HG03095 (cell line): ENCODE results near the gene SYNJ1.
"Not testable (repeated sequence)": the region's sequence is repeated elsewhere in the genome, so short reads cannot be mapped to it uniquely, and the experiment has no call there.

Experiments used
- ATAC-seq: cut with Tn5 transposase; IDR thresholded peaks from one replicate; pipeline ENCODE4 v1.9.1; 2021; ENCODE audit warnings: moderate library complexity; ENCODE audit not compliant: unreplicated experiment

Gene SYNJ1

DNA sequence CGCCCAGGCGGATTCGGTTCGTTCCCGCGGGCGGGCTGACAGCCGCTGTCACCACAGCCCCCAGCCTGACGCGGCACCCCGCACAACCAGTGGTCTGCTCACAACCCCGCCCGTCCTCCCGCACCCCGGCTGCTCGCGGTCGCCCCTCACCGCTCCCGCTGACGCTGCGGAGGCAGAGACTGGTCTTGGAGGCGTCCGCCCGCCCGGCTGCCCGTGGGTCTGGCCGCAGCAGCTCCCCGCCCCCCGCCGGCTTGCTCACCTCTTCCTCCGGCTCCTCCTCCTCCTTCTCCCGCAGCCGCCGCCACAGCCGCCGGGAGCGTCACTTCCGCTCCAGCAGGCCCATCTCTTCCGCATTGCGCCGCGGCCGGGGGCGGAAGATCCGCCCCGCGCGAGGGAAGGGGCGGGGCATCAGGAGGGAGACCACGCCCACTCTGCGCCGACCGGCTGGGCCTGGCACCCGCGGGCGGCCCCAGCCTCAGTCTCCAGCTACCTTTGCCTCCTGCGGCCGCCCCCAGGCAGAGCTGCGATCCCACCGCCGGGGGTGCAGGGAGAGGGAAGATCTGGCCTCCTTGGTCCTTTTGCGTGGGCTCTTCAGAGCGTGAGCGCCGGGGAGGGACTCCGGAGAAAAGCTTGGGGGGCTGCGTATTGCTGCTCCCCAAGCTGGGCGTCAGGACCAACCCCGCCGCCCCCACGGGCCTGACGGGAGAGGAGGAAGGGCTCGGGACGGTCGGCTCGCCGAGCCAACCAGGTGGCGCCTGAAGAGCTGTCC lies at the start of gene SYNJ1:
Gene SYNJ1, minus strand, starts transcription at position 327 of the 769 bp plus-strand sequence. CDS start 1,118 bp downstream, outside the sequence.
- ATAC-seq = peak; percentile 92

GRCh38 chr21:32777269-32777668 lies 49.5 kb upstream of the SYNJ1 start:
- ATAC-seq = no peak

DNA sequence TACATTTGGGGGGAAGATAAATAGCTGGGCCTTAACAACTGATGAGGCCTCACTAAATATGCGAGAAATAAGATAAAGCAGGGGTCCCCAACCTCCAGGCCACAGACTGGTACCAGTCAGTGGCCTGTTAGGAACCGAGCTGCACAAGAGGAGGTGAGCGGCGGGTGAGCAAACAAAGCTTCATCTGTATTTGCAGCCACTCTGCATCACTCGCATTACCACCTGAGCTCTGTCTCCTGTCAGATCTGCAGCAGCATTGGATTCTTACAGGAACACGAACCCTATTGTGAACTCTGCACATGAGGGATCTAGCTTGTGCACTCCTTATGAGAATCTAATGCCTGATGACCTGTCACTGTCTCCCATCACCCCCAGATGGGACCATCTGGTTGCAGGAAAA lies 48.9 kb upstream of the SYNJ1 start:
- ATAC-seq = no peak

DNA sequence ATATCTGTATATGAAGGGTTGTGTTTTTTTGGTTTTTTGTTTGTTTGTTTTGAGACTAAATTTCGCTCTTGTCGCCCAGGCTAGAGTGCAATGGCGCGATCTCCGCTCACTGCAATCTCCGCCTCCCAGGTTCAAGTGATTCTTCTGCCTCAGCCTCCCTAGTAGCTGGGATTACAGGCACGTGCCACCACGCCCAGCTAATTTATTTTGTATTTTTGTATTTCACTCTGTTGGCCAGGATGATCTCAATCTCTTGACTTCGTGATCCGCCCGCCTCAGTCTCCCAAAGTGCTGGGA lies 45.2 kb upstream of the SYNJ1 start:
- ATAC-seq = not testable (repeated sequence)

GRCh38 chr21:32772281-32773047 lies 44.7 kb upstream of the SYNJ1 start:
- ATAC-seq = no peak

DNA sequence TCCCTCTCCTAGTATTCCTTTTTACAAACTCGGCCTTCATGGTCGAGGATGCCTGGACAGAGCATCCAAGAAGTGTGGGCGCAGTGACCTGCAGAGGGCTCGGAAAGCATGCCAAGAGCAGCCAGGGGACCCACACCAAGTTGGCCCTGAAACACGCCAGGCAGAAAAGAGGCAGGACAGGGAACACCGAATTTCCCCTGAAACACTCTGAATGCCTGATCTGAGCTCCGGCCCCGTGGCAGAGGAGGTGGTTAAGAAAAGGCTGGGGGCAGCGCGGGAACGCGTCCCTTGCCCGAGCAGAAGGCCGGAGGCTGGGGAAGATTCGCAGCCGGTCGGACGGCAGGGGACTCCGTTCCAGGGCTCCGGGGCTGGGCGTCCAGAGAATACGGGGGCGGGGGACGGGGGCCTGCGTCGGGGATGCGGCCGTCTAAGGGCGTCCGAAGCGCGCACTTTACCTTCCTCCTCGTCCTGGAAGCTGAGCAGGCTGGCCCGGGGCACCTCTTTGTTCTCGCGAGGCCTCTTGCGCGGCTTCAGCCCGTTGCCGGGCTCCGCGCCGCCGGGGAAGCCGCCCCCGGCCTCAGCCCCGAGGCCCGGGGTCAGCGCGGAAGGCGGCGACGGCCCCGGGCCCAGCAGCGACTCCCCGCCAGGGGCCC lies 43.2 kb upstream of the SYNJ1 start:
- peak; percentile 29 for ATAC-seq

- ATAC-seq = no peak
Measured at GRCh38 chr21:32768530-32768929, 40.7 kb upstream of the SYNJ1 start.

GRCh38 chr21:32765058-32765457 lies 37.2 kb upstream of the SYNJ1 start:
- ATAC-seq = no peak

DNA sequence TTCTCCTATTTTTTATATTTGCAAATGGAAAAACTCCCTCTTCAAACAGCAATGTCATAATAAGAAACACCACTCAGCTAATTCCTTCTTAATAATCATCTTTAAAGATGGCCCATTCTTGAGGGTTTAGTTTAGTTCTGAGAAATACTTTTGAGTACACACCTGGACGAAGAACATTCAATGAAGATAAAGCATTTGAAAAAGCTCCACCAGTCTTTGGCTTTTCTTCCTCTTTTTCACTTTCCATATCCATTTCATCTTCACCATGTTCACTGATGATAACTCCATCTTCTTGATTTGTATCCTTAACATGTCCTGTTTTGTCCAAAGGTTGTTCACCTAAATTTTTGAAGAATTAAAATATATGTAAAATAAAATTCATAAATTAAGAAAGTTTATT lies 36.4 kb upstream of the SYNJ1 start:
- no peak for ATAC-seq

- ATAC-seq = no peak
Measured at GRCh38 chr21:32757804-32758203, 30.0 kb upstream of the SYNJ1 start.

GRCh38 chr21:32756096-32756495 lies 28.3 kb upstream of the SYNJ1 start:
- ATAC-seq = no peak

GRCh38 chr21:32753818-32754585 lies 26.2 kb upstream of the SYNJ1 start:
- ATAC-seq = no peak

DNA sequence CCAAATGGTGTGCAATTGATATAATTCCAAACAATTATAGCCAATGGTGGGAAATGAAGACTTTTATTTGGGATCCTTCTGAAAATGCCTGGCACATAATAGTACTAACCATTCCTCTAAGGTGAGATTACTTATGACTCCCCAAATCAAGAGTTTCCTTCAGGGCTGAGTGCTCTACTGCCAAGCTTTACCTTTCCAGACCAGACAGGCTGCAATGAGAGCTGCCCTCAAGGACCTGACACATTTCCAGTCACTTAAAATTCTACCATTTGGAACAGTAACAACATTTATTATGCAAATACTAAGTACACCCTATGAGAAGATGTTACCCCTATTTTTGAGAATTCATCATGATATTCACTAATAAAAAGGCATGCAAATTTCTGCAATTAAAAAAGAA lies 22.6 kb upstream of the SYNJ1 start:
- ATAC-seq = no peak

- ATAC-seq = no peak
Measured at GRCh38 chr21:32749662-32750061, 21.8 kb upstream of the SYNJ1 start.

DNA sequence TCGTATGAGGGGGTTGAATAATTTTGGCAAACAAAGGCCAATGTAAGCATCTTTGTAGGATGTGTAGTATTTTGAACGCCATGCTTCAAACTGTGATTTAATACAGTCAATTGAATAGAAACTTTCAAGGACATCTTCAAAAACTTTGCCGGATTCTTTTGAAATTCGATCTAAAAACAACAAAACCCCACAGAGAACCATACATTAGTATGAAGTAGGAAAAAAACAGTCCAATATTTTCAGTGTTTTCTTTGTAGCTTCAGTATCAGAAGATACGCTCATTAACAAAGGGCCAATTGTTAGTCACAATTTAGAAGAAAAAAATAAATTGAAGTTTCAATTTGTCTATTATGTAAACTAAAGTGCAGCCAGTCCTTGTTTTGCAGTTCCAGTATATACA lies 20.7 kb upstream of the SYNJ1 start:
- ATAC-seq = no peak

DNA sequence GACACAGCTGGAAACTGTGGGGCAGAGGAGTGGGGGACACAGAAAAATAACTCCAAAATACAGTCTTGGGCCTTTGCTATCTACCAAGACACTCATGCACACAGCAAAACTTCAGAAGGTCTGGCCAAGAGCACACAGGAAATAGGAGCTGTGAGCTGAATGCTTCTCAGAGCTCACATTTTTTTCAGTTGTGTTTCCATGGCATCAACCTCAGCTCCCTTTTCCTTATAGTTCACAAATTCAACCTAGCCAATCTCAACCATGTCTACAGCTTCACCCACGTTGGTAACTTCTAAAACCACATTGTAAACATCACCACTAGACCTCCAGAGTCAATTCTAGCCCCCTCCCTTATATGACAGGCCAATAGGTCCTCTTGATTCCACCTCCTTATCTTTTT lies 19.6 kb upstream of the SYNJ1 start:
- ATAC-seq = no peak

DNA sequence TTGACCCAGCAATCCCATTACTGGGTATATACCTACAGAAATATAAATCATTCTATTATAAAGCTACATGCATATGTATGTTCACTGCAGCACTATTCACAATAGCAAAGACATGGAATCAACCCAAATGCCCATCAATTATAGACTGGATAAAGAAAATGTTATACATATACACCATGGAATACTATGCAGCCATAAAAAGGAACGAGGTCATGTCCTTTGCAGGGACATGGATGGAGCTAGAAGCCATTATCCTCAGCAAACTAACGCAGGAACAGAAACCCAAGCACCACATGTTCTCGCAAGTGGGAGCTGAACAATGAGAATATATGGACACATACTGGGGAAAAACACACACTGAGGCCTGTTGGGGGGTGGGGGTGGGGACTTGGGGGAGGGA lies 18.9 kb upstream of the SYNJ1 start:
- not testable (repeated sequence) for ATAC-seq

DNA sequence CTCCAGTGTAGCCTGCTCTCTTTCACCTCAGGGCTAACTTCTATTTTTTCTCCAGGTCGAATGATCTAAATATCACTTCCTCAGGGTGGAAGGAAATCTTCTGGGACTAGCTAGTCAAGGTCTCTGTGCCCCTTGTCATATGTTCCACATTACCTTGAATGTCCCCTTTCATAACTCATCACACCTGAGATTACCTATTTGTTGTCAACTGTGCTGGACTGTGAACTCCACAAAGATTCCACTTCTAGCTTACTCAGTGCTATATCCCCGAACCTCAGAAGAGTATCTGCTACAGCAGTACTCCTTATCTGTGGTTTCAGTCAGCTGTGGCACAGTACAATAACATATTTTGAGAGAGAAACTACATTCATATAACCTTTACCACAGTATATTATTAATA lies 14.6 kb upstream of the SYNJ1 start:
- ATAC-seq = no peak

DNA sequence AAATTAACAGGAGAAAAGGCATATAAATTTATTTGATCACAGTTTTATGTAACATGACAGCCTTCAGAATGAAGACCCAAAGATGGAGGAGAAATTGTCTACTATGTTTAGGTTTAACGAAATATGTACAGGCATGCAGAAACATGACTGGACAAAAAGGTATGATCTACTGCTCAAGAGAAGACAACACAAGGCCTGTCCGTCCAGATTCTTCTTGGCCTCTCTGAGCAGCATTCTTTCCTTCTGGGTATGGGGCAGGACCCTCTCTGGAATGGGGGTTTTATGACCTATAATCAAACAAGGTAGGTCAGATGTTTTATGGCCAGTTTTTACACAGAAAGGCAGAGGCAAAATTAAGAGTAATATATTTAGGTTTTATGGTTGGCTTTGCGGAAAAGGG lies 13.5 kb upstream of the SYNJ1 start:
- no peak for ATAC-seq

- no peak for ATAC-seq
Measured at GRCh38 chr21:32739946-32740345, 12.1 kb upstream of the SYNJ1 start.

DNA sequence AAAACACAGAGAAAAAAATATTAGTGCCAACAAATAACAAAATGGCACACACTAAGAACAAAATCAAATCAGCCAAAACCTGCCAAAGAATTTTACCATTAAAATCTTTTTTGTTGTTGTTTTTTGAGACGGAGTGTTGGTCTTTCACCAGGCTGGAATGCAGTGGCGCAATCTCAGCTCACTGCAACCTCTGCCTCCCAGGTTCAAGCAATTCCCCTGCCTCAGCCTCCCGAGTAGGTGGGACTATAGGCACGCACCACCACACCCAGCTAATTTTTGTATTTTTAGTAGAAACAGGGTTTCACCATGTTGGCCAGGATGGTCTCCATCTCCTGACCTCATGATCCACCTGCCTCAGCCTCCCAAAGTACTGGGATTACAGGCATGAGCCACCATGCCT lies 8.3 kb upstream of the SYNJ1 start:
- ATAC-seq = not testable (repeated sequence)
